Trophoblast cell (in vitro differentiated cells and primary cell): ENCODE results near the gene ACCS.

Experiments
- DNase-seq, 2 donors: peaks; one replicate each; pipeline ENCODE4 v3.0.0-alpha.2; 2016
- H2AFZ ChIP-seq: 2 replicates; pipeline ENCODE4 v1.6.1; 2013; ENCODE audit warnings: low read length, moderate library complexity, mild to moderate bottlenecking; ENCODE audit not compliant: insufficient read depth, poor library complexity
- H2AK5ac ChIP-seq: 2 replicates; pipeline ENCODE4 v1.6.1; 2013; ENCODE audit warnings: mild to moderate bottlenecking, low read length
- H2BK120ac ChIP-seq: 2 replicates; pipeline ENCODE4 v1.6.1; 2013; ENCODE audit warnings: low read length, mild to moderate bottlenecking, moderate library complexity; ENCODE audit not compliant: insufficient read depth, poor library complexity
- H2BK12ac ChIP-seq: 2 replicates; pipeline ENCODE4 v1.6.1; 2013; ENCODE audit warnings: mild to moderate bottlenecking, low read length, moderate library complexity
- H2BK5ac ChIP-seq: 2 replicates; pipeline ENCODE4 v1.6.1; 2013; ENCODE audit warnings: low read length, low read depth, moderate library complexity, mild to moderate bottlenecking; ENCODE audit not compliant: poor library complexity
- H3K14ac ChIP-seq: 2 replicates; pipeline ENCODE4 v1.6.1; 2013; ENCODE audit warnings: mild to moderate bottlenecking, low read length
- H3K18ac ChIP-seq: 2 replicates; pipeline ENCODE4 v1.6.1; 2013; ENCODE audit warnings: mild to moderate bottlenecking, low read length
- H3K23ac ChIP-seq: 2 replicates; pipeline ENCODE4 v1.6.1; 2013; ENCODE audit warnings: low read length
- H3K27ac ChIP-seq: 2 replicates; pipeline ENCODE4 v1.5.1; 2013; ENCODE audit warnings: low read depth, mild to moderate bottlenecking, inconsistent platforms, low read length, moderate library complexity
- H3K27me3 ChIP-seq: 2 replicates; pipeline ENCODE4 v1.6.1; 2013; ENCODE audit warnings: inconsistent platforms, mild to moderate bottlenecking, low read length, moderate library complexity; ENCODE audit not compliant: insufficient read depth
- H3K36me3 ChIP-seq, 2 experiments: 1 replicate in 1 of 2; 2 replicates in 1 of 2; pipeline ENCODE4 v1.6.1; 2013; ENCODE audit warnings: low read length in 2 of 2, mild to moderate bottlenecking in 2 of 2, moderate library complexity in 1 of 2; ENCODE audit not compliant: insufficient read depth in 2 of 2, control insufficient read depth in 1 of 2
- H3K4ac ChIP-seq: 2 replicates; pipeline ENCODE4 v1.6.1; 2013; ENCODE audit warnings: low read depth, mild to moderate bottlenecking, low read length, moderate library complexity
- H3K4me1 ChIP-seq, 2 experiments: 1 replicate in 1 of 2; 2 replicates in 1 of 2; pipeline ENCODE4 v1.6.1; 2013; ENCODE audit warnings: low read length in 2 of 2, mild to moderate bottlenecking in 2 of 2, moderate library complexity in 1 of 2; ENCODE audit not compliant: insufficient read depth in 2 of 2, control insufficient read depth in 1 of 2
- H3K4me2 ChIP-seq: 2 replicates; pipeline ENCODE4 v1.6.1; 2013; ENCODE audit warnings: inconsistent platforms, mild to moderate bottlenecking, low read length, moderate library complexity
- H3K4me3 ChIP-seq: 2 replicates; pipeline ENCODE4 v1.5.1; 2013; ENCODE audit warnings: mild to moderate bottlenecking, low read depth, low read length, inconsistent platforms
- H3K79me1 ChIP-seq: one replicate; pipeline ENCODE4 v1.6.1; 2013; ENCODE audit warnings: low read length
- H3K79me2 ChIP-seq: 2 replicates; pipeline ENCODE4 v1.6.1; 2013; ENCODE audit warnings: low read length, mild to moderate bottlenecking; ENCODE audit not compliant: control insufficient read depth, insufficient read depth, poor library complexity
- H3K9ac ChIP-seq: 2 replicates; pipeline ENCODE4 v1.6.1; 2013; ENCODE audit warnings: mild to moderate bottlenecking, low read length
- H3K9me3 ChIP-seq: 2 replicates; pipeline ENCODE4 v1.6.1; 2013; ENCODE audit warnings: low read depth, mild to moderate bottlenecking, control low read depth, inconsistent platforms, low read length; ENCODE audit not compliant: insufficient read depth
- H4K12ac ChIP-seq: 2 replicates; pipeline ENCODE4 v1.6.1; 2013; ENCODE audit warnings: low read depth, mild to moderate bottlenecking, low read length, moderate library complexity
- H4K8ac ChIP-seq: 2 replicates; pipeline ENCODE4 v1.6.1; 2013; ENCODE audit warnings: low read depth, mild to moderate bottlenecking, low read length, moderate library complexity
- H4K91ac ChIP-seq: one replicate; pipeline ENCODE4 v1.6.1; 2013; ENCODE audit warnings: low read depth, mild to moderate bottlenecking, low read length, moderate library complexity
- WGBS: extraction: QIAGEN DNeasy Blood & Tissue Kit; methylation state at CpG from one replicate; pipeline ENCODE4 v1.1.7; 2013; ENCODE audit warnings: missing lambda C conversion rate; ENCODE audit not compliant: insufficient read length, insufficient coverage; ENCODE audit errors: extremely low coverage; 5-methylcytosine and 5-hydroxymethylcytosine counted together

The ACCS gene

DNA sequence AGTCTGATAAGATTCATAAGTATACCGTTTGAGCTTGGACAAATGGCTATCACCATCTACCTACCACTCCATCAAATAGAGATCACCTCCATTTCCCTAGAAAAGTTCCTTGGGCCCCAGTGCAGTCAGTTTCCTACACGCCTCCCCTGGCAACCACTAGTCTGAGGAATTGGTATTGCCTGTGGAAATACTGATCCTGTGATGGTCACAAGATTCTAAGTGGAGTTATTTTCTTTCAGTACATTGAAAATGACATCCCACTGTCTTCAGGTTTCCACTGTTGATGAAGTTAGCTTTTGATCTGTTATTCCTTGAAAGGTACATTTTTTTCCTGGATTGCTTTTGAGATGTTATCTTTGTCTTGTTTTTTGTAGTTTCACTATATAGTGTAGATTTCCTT lies 22.9 kb upstream of the ACCS start:
- WGBS: no CpG with 5 or more reads among the region's 2 CpGs
- no peak overlapping the region for H2BK120ac ChIP-seq
- H3K18ac ChIP-seq: no peak overlapping the region
- no peak overlapping the region for H3K23ac ChIP-seq
- H3K4ac ChIP-seq: no peak overlapping the region
- H4K91ac ChIP-seq: no peak overlapping the region
- H2BK5ac ChIP-seq: no peak overlapping the region
- H2AFZ ChIP-seq: no peak overlapping the region
- H3K79me1 ChIP-seq: no peaks in the 10 kb centered on the region
- H3K79me2 ChIP-seq: no peaks in the 10 kb centered on the region
- no peaks in the 10 kb centered on the region for H3K4me1 ChIP-seq
- H2BK12ac ChIP-seq: no peak overlapping the region
- no peak overlapping the region for H4K12ac ChIP-seq
- no peak overlapping the region for H3K9ac ChIP-seq
- no peaks in the 10 kb centered on the region for H3K36me3 ChIP-seq
- H4K8ac ChIP-seq: no peak overlapping the region
- no peak overlapping the region for H3K27ac ChIP-seq
- no peak overlapping the region for H3K14ac ChIP-seq
- no peak for DNase-seq
- no peak overlapping the region for H3K4me2 ChIP-seq
- peaks cover 2% of the 10 kb centered on the region for H3K9me3 ChIP-seq
- H3K27me3 ChIP-seq: no peaks in the 10 kb centered on the region
- no peak overlapping the region for H2AK5ac ChIP-seq
- H3K4me3 ChIP-seq: no peak overlapping the region

DNA sequence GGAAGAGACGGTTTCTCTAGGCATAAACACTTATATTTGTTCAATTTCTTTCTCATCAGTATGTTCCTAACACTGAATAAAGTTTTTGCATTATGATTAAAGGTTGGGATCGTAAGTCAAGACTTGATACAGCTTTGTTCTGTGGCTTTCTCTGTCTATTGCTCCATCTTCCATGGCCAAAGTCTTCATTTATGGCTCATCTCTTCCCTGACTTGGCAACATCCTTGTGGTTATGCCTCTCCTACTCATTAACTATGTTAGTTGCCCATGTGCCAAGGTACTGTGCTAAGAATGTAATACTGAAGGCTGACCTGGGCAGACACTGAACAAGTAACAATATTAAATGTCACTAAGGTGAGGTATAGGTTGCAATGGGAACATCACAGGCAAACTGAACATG lies 19.9 kb upstream of the ACCS start:
- no peak overlapping the region for H3K4me3 ChIP-seq

DNA sequence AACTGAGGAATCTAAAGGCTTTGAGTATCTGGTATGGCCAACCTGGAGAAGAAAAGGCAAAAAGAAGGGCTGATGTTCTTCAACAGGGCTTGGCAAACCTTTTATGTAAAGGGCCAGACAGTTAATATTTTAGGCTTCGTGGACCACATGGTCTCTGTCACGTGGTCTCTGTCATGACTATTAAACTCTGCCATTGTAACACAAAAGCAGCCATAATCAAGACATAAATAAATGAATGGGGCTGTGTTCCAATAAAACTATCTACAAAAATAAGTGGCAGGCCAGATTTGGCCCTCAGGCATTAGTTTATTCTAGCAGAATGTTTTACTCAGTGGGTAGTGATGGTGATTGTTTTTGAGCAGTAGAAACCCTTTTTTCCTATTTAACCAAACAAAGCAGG lies 18.8 kb upstream of the ACCS start:
- H3K79me1 ChIP-seq: no peaks in the 10 kb centered on the region
- H2BK120ac ChIP-seq: no peak overlapping the region
- H4K12ac ChIP-seq: no peak overlapping the region
- no CpG with 5 or more reads among the region's 2 CpGs for WGBS
- no peak overlapping the region for H3K14ac ChIP-seq
- H3K9ac ChIP-seq: no peak overlapping the region
- H4K8ac ChIP-seq: no peak overlapping the region
- no peak overlapping the region for H3K4me3 ChIP-seq
- H4K91ac ChIP-seq: no peak overlapping the region
- H3K27ac ChIP-seq: no peak overlapping the region
- no peak overlapping the region for H2AFZ ChIP-seq
- H2AK5ac ChIP-seq: no peak overlapping the region
- no peaks in the 10 kb centered on the region for H3K79me2 ChIP-seq
- H3K27me3 ChIP-seq: no peaks in the 10 kb centered on the region
- H3K4me2 ChIP-seq: no peak overlapping the region
- DNase-seq: no peak
- no peak overlapping the region for H2BK5ac ChIP-seq
- no peaks in the 10 kb centered on the region for H3K4me1 ChIP-seq
- H3K9me3 ChIP-seq: no peaks in the 10 kb centered on the region
- H3K4ac ChIP-seq: no peak overlapping the region
- no peak overlapping the region for H2BK12ac ChIP-seq
- H3K18ac ChIP-seq: no peak overlapping the region
- no peaks in the 10 kb centered on the region for H3K36me3 ChIP-seq
- H3K23ac ChIP-seq: no peak overlapping the region

More for the DNA sequence above, 19.9 kb upstream of the ACCS start:
- Histone ChIP-seq H2AK5ac (no peak overlapping the region), H3K9me3 (no peaks in the 10 kb centered on the region), H3K23ac (no peak overlapping the region), H3K4ac (no peak overlapping the region), H4K12ac (no peak overlapping the region), H2AFZ (no peak overlapping the region), H3K4me2 (no peak overlapping the region), H3K79me2 (no peaks in the 10 kb centered on the region), H3K18ac (no peak overlapping the region), H2BK12ac (no peak overlapping the region), H4K91ac (no peak overlapping the region), H3K79me1 (no peaks in the 10 kb centered on the region), H2BK5ac (no peak overlapping the region), H3K36me3 (no peaks in the 10 kb centered on the region), H3K27me3 (no peaks in the 10 kb centered on the region), H3K14ac (no peak overlapping the region), H2BK120ac (no peak overlapping the region), H3K4me1 (no peaks in the 10 kb centered on the region), H3K27ac (no peak overlapping the region), H3K9ac (no peak overlapping the region), H4K8ac (no peak overlapping the region)
- no peak for DNase-seq
- WGBS: no CpG with 5 or more reads among the region's 2 CpGs

DNA sequence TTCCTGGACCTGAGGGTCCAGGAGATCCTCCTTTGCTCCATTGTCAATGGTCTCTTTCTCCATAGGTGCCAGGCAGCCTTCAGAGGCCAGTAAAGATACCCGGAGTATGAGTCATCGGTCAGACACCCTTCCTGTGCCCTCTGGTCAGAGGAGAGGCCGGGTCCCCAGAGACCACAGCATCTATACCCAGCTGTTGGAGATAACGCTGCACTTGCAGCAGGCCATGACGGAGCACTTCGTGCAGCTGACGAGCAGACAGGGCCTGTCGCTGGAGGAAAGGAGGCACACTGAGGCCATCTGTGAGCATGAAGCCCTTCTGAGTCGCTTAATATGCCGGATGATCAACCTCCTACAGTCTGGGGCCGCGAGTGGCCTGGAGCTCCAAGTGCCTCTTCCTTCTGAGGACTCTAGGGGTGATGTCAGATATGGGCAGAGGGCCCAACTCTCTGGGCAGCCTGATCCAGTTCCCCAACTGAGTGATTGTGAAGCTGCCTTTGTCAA lies 18.1 kb upstream of the ACCS start, which contains the start of gene ACCSL:
Gene ACCSL (plus strand): TSS at position 51 of the 501 bp plus-strand sequence. CDS start 56 bp downstream, at position 107.
- Histone ChIP-seq H3K4me1 (no peaks in the 10 kb centered on the region), H2BK12ac (no peak within 1 kb of the TSS), H3K27me3 (no peaks in the 10 kb centered on the region), H3K18ac (no peak within 1 kb of the TSS), H3K9ac (no peak within 1 kb of the TSS), H2BK5ac (no peak within 1 kb of the TSS), H3K23ac (no peak within 1 kb of the TSS), H2BK120ac (no peak within 1 kb of the TSS), H4K8ac (no peak within 1 kb of the TSS), H3K9me3 (no peaks in the 10 kb centered on the region), H3K4ac (no peak within 1 kb of the TSS), H3K79me2 (no peaks in the 10 kb centered on the region), H3K36me3 (no peaks in the 10 kb centered on the region), H4K12ac (no peak within 1 kb of the TSS), H3K4me3 (no peak within 1 kb of the TSS), H3K79me1 (no peaks in the 10 kb centered on the region), H3K14ac (no peak within 1 kb of the TSS), H3K4me2 (no peak within 1 kb of the TSS), H3K27ac (no peak within 1 kb of the TSS), H4K91ac (no peak within 1 kb of the TSS), H2AFZ (no peak within 1 kb of the TSS), H2AK5ac (no peak within 1 kb of the TSS)
- no CpG with 5 or more reads among the region's 12 CpGs for WGBS
- no peak for DNase-seq
